OCI-LY7 (cell line): Measurements from ENCODE around the gene SLC2A13.

Experiments
- CTCF ChIP-seq: fragments of 200-600 bp; sonication (generic); conservative IDR thresholded peaks from 2 replicates; pipeline ENCODE4 v1.5.1; 2014; ENCODE audit warnings: mild to moderate bottlenecking, antibody characterized with exemption, low read length, moderate library complexity, mixed read lengths
- EZH2phosphoT487 ChIP-seq: fragments of 200-600 bp; sonication (generic); IDR thresholded peaks from 2 replicates; pipeline ENCODE4 v1.6.1; 2018; ENCODE audit warnings: low read depth, borderline replicate concordance, mild to moderate bottlenecking, mixed run types, antibody characterized with exemption, low read length, moderate library complexity, mixed read lengths

DNA sequence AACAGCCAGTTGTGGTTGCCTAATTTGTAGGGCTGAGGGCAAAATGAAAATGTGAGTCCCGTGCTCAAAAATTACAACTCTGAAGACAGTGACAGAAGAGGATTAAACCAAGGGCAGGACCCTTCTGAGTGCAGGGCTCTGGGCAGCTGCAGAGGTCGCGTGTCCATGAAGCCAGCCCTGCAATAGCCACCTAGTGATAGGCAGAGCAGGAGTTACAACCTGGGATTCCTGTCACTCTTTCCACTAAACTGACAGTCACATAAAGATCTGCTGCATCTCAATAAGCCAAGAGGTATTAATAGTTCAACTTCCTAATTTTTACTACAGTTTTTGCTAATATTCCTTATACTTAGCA lies 94.1 kb downstream of the SLC2A13 start:
- TF ChIP-seq CTCF (no peak), EZH2phosphoT487 (no peak)
